ENCODE measurements around the gene CSNK1A1.

DNA sequence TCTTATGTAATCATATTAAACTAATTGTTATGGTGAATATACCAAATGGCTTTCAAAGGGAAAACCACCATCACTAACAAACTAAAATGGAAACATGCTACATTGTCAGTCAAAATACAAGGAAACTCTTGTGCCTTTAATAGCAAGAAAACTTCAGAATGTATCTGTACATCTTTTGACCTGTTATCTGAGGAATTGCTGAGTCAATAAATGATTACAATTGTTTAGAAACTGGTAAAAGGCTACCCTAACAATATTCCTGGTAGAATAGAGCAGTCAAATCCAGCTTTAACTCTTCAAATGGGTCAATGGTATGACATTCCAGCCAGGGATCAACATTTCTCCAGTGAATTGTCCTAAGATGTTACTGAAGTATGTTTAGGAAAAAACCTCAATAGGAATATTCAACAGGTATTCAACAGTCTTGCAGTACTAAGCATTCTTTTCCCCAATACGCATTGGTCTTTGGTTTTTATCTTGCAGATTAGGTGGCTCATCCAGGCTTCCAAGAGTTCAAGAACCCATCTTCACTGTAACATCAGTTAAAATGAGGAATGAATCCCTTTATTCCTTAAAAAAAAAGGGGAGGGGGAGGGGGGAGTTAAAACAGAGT lies 52.4 kb downstream of the CSNK1A1 start:
- TF ChIP-seq NFRKB (IDR thresholded peaks at IDR 0.05) = no peak
- TF ChIP-seq FOXK2 (IDR thresholded peaks at IDR 0.05) = no peak
- no peak for TF ChIP-seq ZNF384 (IDR thresholded peaks at IDR 0.05)
- TF ChIP-seq ARNT (IDR thresholded peaks at IDR 0.05) = no peak
- no peak for TF ChIP-seq LEF1 (IDR thresholded peaks at IDR 0.05; ENCODE audit: borderline replicate concordance)
- TF ChIP-seq, protein P1, sequence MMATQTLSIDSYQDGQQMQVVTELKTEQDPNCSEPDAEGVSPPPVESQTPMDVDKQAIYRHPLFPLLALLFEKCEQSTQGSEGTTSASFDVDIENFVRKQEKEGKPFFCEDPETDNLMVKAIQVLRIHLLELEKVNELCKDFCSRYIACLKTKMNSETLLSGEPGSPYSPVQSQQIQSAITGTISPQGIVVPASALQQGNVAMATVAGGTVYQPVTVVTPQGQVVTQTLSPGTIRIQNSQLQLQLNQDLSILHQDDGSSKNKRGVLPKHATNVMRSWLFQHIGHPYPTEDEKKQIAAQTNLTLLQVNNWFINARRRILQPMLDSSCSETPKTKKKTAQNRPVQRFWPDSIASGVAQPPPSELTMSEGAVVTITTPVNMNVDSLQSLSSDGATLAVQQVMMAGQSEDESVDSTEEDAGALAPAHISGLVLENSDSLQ (IDR thresholded peaks at IDR 0.05) = no peak
- no peak for TF ChIP-seq L3MBTL2 (conservative IDR thresholded peaks at IDR 0.05)
- no peak for TF ChIP-seq SP1 (IDR thresholded peaks at IDR 0.05)
- TF ChIP-seq SUZ12 (IDR thresholded peaks at IDR 0.05) = no peak
- TF ChIP-seq BHLHE40 (IDR thresholded peaks at IDR 0.05; ENCODE audit: borderline replicate concordance) = no peak
- no peak for TF ChIP-seq TARDBP (IDR thresholded peaks at IDR 0.05)
- no peak for TF ChIP-seq ELF4 (IDR thresholded peaks at IDR 0.05)

All from HEK293T (cell line).